ENCODE measurements around the gene ZYX.

ZYX gene

DNA sequence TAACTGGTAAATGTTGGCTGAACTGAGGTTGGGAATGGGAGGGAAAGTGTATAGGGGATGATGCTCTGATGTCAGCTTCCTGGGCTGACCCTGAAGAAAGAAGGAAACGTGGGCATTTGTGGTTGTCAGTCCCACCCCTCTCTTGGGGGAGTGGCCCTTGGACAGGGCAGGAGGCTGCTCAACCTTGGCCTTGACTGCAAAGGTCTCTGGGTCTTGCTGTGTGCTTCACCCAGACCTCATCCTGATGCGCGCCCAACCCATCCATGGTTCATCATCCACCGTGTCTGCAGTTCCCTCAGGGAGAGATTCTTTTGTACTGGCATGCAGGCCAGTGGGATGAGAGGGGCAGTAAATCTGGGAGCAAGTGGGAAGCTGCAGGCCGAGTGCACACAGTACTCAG is 4.7 kb upstream of the ZYX start:
- Histone ChIP-seq H3K27me3 (ENCODE audit: low read length) (no peaks in the 10 kb centered on the region), H3F3A (ENCODE audit: insufficient read depth) (no peaks in the 10 kb centered on the region), H3K4me2 (ENCODE audit: low read depth, low read length, poor library complexity, severe bottlenecking) (no peak overlapping the region), H3K79me2 (ENCODE audit: insufficient read depth, low read length) (no peaks in the 10 kb centered on the region), H3K36me3 (ENCODE audit: low read length) (no peaks in the 10 kb centered on the region), H3K4me3 (ENCODE audit: insufficient read depth, low read length, poor library complexity, severe bottlenecking) (no peak overlapping the region), H3K9me3 (ENCODE audit: insufficient read depth, low read length) (no peaks in the 10 kb centered on the region), H3K9ac (ENCODE audit: low read length) (no peak overlapping the region), H3K27ac (ENCODE audit: low read depth, low read length) (no peak overlapping the region), H3K9me2 (replicated peaks; ENCODE audit: insufficient read depth, low read length) (no peaks in the 10 kb centered on the region), H2AFZ (ENCODE audit: low read depth, low read length, severe bottlenecking) (no peak overlapping the region), H4K20me1 (ENCODE audit: low read depth, low read length) (no peaks in the 10 kb centered on the region)
- TF ChIP-seq EZH2phosphoT487 (conservative IDR thresholded peaks at IDR 0.05; ENCODE audit: low read length) = no peak
- TF ChIP-seq, protein P1, sequence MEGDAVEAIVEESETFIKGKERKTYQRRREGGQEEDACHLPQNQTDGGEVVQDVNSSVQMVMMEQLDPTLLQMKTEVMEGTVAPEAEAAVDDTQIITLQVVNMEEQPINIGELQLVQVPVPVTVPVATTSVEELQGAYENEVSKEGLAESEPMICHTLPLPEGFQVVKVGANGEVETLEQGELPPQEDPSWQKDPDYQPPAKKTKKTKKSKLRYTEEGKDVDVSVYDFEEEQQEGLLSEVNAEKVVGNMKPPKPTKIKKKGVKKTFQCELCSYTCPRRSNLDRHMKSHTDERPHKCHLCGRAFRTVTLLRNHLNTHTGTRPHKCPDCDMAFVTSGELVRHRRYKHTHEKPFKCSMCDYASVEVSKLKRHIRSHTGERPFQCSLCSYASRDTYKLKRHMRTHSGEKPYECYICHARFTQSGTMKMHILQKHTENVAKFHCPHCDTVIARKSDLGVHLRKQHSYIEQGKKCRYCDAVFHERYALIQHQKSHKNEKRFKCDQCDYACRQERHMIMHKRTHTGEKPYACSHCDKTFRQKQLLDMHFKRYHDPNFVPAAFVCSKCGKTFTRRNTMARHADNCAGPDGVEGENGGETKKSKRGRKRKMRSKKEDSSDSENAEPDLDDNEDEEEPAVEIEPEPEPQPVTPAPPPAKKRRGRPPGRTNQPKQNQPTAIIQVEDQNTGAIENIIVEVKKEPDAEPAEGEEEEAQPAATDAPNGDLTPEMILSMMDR (IDR thresholded peaks at IDR 0.05; ENCODE audit: insufficient read depth, low read length, poor library complexity, severe bottlenecking) = no peak

DNA sequence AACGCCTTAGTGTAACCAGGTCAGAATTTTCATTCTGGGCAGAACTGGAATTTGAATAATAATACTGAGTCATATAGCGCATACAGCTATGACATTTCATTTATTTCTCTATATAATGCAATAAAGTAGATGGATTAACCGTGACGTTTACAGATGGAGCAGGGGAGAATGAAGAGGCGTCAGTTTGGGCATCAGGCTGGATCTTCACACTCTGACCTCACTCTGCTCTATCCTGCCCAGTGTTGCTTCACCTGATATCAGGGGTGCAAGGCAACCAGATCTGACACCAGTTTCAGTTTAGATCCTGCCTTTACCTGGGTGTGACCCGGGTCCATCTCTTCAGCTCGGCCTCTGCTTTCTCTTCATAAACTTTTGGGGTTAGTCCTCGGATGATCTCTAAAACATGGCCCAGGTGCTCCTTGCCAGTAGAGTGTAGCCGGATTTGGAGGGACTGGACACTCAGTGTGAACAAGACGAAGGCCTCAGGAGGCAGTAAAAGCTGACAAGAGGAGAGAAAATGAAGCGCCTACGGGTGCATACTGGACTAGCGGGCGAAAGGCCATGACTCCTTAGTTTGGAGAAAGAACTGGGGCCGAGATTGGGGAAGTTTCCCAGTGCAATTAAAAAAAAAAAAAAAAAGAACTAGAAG is 1.4 kb upstream of the ZYX start:
- Histone ChIP-seq H3K9ac (ENCODE audit: low read length) (peak overlapping the region; percentile 69), H3K4me3 (ENCODE audit: insufficient read depth, low read length, poor library complexity, severe bottlenecking) (peak overlapping the region; percentile 65), H3K9me2 (replicated peaks; ENCODE audit: insufficient read depth, low read length) (no peaks in the 10 kb centered on the region), H3K27ac (ENCODE audit: low read depth, low read length) (no peak overlapping the region), H3K27me3 (ENCODE audit: low read length) (no peaks in the 10 kb centered on the region), H3K4me2 (ENCODE audit: low read depth, low read length, poor library complexity, severe bottlenecking) (peak overlapping the region; percentile 77), H2AFZ (ENCODE audit: low read depth, low read length, severe bottlenecking) (peak overlapping the region; percentile 95), H3K36me3 (ENCODE audit: low read length) (no peaks in the 10 kb centered on the region), H3F3A (ENCODE audit: insufficient read depth) (no peaks in the 10 kb centered on the region), H4K20me1 (ENCODE audit: low read depth, low read length) (no peaks in the 10 kb centered on the region), H3K9me3 (ENCODE audit: insufficient read depth, low read length) (no peaks in the 10 kb centered on the region), H3K79me2 (ENCODE audit: insufficient read depth, low read length) (no peaks in the 10 kb centered on the region)
- TF ChIP-seq EZH2phosphoT487 (conservative IDR thresholded peaks at IDR 0.05; ENCODE audit: low read length) = no peak
- TF ChIP-seq, protein P1 (IDR thresholded peaks at IDR 0.05; ENCODE audit: insufficient read depth, low read length, poor library complexity, severe bottlenecking) = no peak

DNA sequence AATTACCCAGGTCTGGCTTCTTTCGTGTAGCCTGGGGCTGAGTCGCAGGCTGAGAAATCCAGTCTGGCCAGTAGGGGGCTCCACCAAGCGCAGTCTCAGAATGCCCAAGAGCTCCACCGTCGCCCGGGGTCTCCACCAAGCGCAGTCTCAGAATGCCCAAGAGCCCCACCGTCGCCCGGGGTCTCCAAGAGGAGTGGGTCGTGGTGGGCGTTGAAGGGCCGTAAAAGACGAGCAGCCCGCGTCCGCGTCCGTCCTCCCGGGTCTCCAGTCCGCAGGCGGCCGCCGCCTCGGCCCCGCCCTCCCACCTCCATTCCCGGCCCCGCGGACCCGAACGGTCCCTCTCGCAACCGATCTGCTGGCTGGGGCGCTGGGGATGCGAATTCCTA is 892 bp upstream of the ZYX start:
- Histone ChIP-seq H3K27ac (ENCODE audit: low read depth, low read length) (no peak overlapping the region), H3K79me2 (ENCODE audit: insufficient read depth, low read length) (no peaks in the 10 kb centered on the region), H3F3A (ENCODE audit: insufficient read depth) (no peaks in the 10 kb centered on the region), H3K9me3 (ENCODE audit: insufficient read depth, low read length) (no peaks in the 10 kb centered on the region), H3K9me2 (replicated peaks; ENCODE audit: insufficient read depth, low read length) (no peaks in the 10 kb centered on the region), H3K4me3 (ENCODE audit: insufficient read depth, low read length, poor library complexity, severe bottlenecking) (peak overlapping the region; percentile 65), H2AFZ (ENCODE audit: low read depth, low read length, severe bottlenecking) (peak overlapping the region; percentile 95), H4K20me1 (ENCODE audit: low read depth, low read length) (no peaks in the 10 kb centered on the region), H3K4me2 (ENCODE audit: low read depth, low read length, poor library complexity, severe bottlenecking) (peak overlapping the region; percentile 77), H3K36me3 (ENCODE audit: low read length) (no peaks in the 10 kb centered on the region), H3K27me3 (ENCODE audit: low read length) (no peaks in the 10 kb centered on the region), H3K9ac (ENCODE audit: low read length) (peak overlapping the region; percentile 69)
- TF ChIP-seq EZH2phosphoT487 (conservative IDR thresholded peaks at IDR 0.05; ENCODE audit: low read length) = no peak
- TF ChIP-seq, protein P1 (IDR thresholded peaks at IDR 0.05; ENCODE audit: insufficient read depth, low read length, poor library complexity, severe bottlenecking) = peak; percentile 84

All from SU-DHL-6 (cell line).